Smooth muscle cell (in vitro differentiated cells): ENCODE data around the gene NCAM2. TPM values are rescaled to one million over a fixed set of nuclear protein-coding genes. Genes with fewer than 3 reads are reported as not detected.

Source experiments
- DNase-seq: peaks from one replicate; lab custom pipeline; 2025; ENCODE audit not compliant: unreplicated experiment; lab: John Stamatoyannopoulos, UW
- H2AFZ ChIP-seq: fragments of 200-600 bp; sonication (generic); 2 replicates; pipeline ENCODE4 v1.6.0; 2016; ENCODE audit warnings: antibody characterized with exemption, low read depth, mild to moderate bottlenecking
- H3F3A ChIP-seq: fragments of 200-600 bp; sonication (generic); 2 replicates; pipeline ENCODE4 v1.6.0; 2017; ENCODE audit warnings: antibody characterized with exemption, low read depth
- H3K27ac ChIP-seq: fragments of 200-600 bp; sonication (generic); 2 replicates; pipeline ENCODE4 v1.5.1; 2016; ENCODE audit warnings: low read depth, mild to moderate bottlenecking
- H3K27me3 ChIP-seq: fragments of 200-600 bp; sonication (generic); 2 replicates; pipeline ENCODE4 v1.6.1; 2016; ENCODE audit warnings: low read depth, mild to moderate bottlenecking
- H3K36me3 ChIP-seq: fragments of 200-600 bp; sonication (generic); 2 replicates; pipeline ENCODE4 v1.5.1; 2016; ENCODE audit warnings: low read depth
- H3K4me1 ChIP-seq: fragments of 200-600 bp; sonication (generic); 2 replicates; pipeline ENCODE4 v1.5.1; 2016; ENCODE audit warnings: low read depth
- H3K4me2 ChIP-seq: fragments of 200-600 bp; sonication (generic); 2 replicates; pipeline ENCODE4 v1.6.0; 2016; ENCODE audit warnings: mild to moderate bottlenecking
- H3K4me3 ChIP-seq: fragments of 200-600 bp; sonication (generic); 2 replicates; pipeline ENCODE4 v1.5.1; 2016; ENCODE audit warnings: mild to moderate bottlenecking
- H3K79me2 ChIP-seq: fragments of 200-600 bp; sonication (generic); 2 replicates; pipeline ENCODE4 v1.6.0; 2016; ENCODE audit warnings: low read depth, mild to moderate bottlenecking
- H3K9ac ChIP-seq: fragments of 200-600 bp; sonication (generic); 2 replicates; pipeline ENCODE4 v1.6.0; 2016; ENCODE audit warnings: low read depth
- H3K9me3 ChIP-seq: fragments of 200-600 bp; sonication (generic); replicated peaks from 2 replicates; pipeline ENCODE4 v1.5.1; 2016; ENCODE audit warnings: low read depth
- H4K20me1 ChIP-seq: fragments of 200-600 bp; sonication (generic); 2 replicates; pipeline ENCODE4 v1.6.0; 2016; ENCODE audit warnings: low read depth
- WGBS: methylation state at CpG from one replicate; pipeline ENCODE4 v1.1.7; 2016; ENCODE audit warnings: low lambda C conversion rate; 5-methylcytosine and 5-hydroxymethylcytosine counted together
- polyA plus RNA-seq: library from polyadenylated mRNA; unstranded; fragments of >200 nt; fragmentation: Nextera tagmentation; extraction: Ambion mirVana; gene quantifications from 2 replicates; pipeline ENCODE4 v1.2.1, GENCODE V29; 2016
- total RNA-seq: library from RNA; depleted of rRNA; stranded (reverse); fragments of >200 nt; gene quantifications from 2 replicates; pipeline ENCODE4 v1.2.3, GENCODE V29; 2014
- TF ChIP-seq, protein P1 (sequence below): fragments of 200-600 bp; sonication (generic); IDR thresholded peaks from 2 replicates; pipeline ENCODE4 v1.5.1; 2017; ENCODE audit warnings: borderline replicate concordance, mild to moderate bottlenecking, antibody characterized with exemption; ENCODE audit not compliant: insufficient read depth, poor library complexity, severe bottlenecking

NCAM2 gene
- total and polyA plus RNA-seq, 2 experiments from 2014 or later, result 0.49 to 0.77 TPM

DNA sequence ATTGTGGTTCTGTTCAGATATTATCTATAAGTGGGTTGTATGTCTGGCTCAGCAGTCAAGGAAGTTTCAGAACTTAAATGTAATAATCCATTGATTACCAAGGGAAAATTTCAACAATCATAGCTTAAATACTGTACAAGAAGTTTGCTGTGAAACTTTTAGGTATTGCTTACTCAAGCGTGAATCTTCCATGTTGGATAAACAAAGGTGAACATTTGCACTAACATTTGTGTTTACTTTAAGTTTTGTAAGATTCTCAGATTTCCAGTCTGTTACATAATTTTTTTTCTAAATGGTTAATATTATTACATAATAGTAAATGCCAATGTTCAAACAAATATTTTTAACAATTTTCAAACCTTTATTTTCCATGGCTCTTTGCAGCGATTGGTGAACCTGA is 285.6 kb downstream of the NCAM2 start:
- TF ChIP-seq, protein P1, sequence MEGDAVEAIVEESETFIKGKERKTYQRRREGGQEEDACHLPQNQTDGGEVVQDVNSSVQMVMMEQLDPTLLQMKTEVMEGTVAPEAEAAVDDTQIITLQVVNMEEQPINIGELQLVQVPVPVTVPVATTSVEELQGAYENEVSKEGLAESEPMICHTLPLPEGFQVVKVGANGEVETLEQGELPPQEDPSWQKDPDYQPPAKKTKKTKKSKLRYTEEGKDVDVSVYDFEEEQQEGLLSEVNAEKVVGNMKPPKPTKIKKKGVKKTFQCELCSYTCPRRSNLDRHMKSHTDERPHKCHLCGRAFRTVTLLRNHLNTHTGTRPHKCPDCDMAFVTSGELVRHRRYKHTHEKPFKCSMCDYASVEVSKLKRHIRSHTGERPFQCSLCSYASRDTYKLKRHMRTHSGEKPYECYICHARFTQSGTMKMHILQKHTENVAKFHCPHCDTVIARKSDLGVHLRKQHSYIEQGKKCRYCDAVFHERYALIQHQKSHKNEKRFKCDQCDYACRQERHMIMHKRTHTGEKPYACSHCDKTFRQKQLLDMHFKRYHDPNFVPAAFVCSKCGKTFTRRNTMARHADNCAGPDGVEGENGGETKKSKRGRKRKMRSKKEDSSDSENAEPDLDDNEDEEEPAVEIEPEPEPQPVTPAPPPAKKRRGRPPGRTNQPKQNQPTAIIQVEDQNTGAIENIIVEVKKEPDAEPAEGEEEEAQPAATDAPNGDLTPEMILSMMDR, result no peak
- Histone ChIP-seq H3K9ac (no peak overlapping the region), H3K36me3 (no peaks in the 10 kb centered on the region), H3K4me2 (no peak overlapping the region), H4K20me1 (no peaks in the 10 kb centered on the region), H3K4me1 (no peaks in the 10 kb centered on the region), H3F3A (no peaks in the 10 kb centered on the region), H3K4me3 (no peak overlapping the region), H3K9me3 (no peaks in the 10 kb centered on the region), H3K27me3 (peaks cover 5% of the 10 kb centered on the region), H2AFZ (no peak overlapping the region), H3K79me2 (no peaks in the 10 kb centered on the region), H3K27ac (no peak overlapping the region)
- WGBS, result 92% methylated on average over 2 of the region's 2 CpGs
- DNase-seq, result no peak

DNA sequence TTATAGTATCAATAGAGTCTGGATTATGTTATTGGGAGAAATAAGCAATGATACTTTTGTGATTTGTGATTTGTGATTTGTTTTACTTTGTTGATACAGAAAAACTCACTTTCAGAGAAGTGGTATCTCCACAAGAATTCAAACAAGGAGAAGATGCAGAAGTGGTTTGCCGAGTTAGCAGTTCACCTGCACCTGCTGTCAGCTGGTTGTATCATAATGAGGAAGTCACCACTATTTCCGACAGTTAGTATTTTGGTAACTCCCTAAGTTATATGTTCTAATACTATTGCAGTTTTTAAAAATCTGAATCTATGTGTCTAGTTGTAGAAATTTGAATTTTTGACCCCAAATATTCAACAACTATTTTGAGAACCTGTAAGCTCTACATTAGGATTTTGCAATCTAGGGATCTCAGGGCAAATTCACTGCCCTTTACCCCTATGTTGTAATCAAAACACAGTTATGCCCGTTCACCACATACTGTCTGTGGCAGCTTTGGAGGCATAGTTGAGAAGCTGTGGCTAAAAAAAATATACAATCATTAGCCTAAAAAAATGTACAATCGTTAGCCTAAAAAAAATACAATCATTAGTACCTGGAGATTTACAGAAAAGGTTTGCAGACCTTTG is 288.1 kb downstream of the NCAM2 start:
- Histone ChIP-seq H3K9ac (no peak overlapping the region), H3K36me3 (no peaks in the 10 kb centered on the region), H4K20me1 (no peaks in the 10 kb centered on the region), H3K27ac (no peak overlapping the region), H3K4me2 (no peak overlapping the region), H3K27me3 (peaks cover 5% of the 10 kb centered on the region), H2AFZ (no peak overlapping the region), H3K9me3 (no peaks in the 10 kb centered on the region), H3K4me1 (no peaks in the 10 kb centered on the region), H3F3A (no peaks in the 10 kb centered on the region), H3K79me2 (no peaks in the 10 kb centered on the region), H3K4me3 (no peak overlapping the region)
- 70% methylated on average over 4 of the region's 4 CpGs for WGBS
- no peak for DNase-seq
- TF ChIP-seq, protein P1, result no peak

DNA sequence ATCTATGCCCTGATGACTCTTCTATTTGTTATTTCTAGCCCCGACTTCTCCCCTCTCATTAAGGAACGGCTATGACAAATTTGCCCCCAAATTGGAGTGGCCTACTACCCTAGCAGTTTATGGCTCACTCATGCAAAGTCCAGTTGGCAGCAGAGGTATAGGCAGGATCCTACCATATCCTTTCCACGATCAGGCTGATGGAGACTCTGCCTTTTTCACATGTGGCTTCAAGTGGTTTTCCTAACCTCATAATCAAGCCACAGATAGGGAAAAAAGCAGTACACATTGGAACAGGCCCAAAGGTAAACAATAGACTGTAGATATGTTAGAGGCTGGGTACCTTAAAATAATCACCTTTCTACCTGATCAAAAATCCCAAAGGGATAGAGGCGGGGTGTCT is 292.5 kb downstream of the NCAM2 start:
- no peaks in the 10 kb centered on the region for H3K79me2 ChIP-seq
- 91% methylated on average over 4 of the region's 4 CpGs for WGBS
- TF ChIP-seq, protein P1, result no peak

More for the DNA sequence above, 292.5 kb downstream of the NCAM2 start:
- Histone ChIP-seq H3K4me3 (no peak overlapping the region), H2AFZ (no peak overlapping the region), H3K9me3 (no peaks in the 10 kb centered on the region), H3F3A (no peaks in the 10 kb centered on the region), H3K9ac (no peak overlapping the region), H3K4me1 (no peaks in the 10 kb centered on the region), H3K27ac (no peak overlapping the region), H3K27me3 (peaks cover 5% of the 10 kb centered on the region), H4K20me1 (no peaks in the 10 kb centered on the region), H3K36me3 (no peaks in the 10 kb centered on the region), H3K4me2 (no peak overlapping the region)
- DNase-seq, result no peak
